ENCODE results near the gene MSLN.
"Not testable (repeated sequence)": the region's sequence is repeated elsewhere in the genome, so short reads cannot be mapped to it uniquely, and the experiment has no call there.

MSLN gene

DNA sequence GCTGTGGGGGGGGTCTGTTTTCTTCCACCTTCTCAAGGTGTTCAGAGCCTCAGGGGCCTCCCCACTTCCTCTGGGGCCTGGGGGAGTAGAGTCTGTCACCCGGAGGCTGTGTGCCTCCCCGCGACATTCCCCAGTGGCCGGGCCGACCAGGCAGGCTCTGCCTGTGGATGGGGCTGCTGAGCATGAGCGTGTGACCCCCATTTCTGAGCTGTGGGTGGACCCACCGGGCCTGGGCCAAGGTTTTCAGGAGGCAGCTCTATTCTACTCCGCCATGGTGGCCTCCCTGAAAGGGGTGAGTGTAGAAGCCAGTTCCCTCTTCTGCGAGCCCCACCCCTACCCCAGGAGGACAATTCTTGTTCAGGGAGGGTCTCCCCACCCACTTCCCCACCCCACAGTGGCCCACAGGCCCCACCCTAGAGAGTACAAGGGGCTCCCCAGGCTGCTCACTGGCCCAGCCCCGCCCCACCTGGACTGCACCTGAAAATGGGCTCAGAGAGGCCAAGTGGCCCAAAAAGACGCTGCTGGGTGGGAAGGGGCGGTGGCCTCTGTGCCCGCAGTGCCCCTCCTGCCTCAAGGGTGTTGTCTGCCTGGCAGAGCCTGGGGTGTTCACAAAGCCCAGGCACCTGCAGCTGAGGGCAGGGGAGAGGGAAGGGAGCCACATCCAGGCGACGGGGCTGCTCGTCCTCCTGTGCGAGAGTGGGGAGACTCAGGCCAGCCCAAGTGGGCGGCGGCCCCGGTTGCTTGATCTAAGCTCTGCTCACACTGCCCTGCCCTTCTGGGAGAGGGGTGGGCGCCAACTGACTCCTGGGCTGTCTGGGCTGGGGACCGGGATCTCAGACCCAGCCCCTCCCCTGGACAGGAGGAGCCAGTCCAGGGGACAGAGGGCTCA is 1.3 kb downstream of the MSLN start:
- no peak for DNase-seq

DNA sequence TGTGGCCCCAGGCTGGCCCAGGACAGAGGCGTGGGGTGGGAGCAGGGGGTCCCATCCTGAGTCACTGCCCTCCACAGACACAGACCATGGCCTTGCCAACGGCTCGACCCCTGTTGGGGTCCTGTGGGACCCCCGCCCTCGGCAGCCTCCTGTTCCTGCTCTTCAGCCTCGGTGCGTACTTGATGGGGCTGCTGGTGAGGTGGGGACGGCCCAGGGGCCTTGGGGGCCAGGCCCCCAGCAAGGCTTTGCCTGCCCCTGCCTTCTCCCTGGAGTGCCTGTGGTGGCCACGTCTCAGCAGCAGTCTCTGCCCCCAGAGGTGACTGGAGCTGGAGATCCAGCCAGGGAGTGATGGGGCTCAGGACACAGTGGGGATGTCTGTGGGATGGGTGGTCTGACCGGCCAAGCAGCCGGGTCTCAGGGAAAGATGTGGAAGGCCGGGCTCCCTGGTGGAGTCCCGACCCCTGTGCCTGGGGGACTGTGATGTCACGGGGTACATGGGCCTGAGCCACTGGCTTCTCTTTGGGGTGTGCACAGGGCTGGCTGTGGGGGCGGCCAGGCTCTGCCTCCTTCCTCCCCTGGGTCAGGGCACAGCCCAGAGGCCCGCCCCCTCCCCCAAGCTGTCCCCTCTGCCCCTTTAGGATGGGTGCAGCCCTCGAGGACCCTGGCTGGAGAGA is 2.2 kb downstream of the MSLN start:
- DNase-seq: no peak

DNA sequence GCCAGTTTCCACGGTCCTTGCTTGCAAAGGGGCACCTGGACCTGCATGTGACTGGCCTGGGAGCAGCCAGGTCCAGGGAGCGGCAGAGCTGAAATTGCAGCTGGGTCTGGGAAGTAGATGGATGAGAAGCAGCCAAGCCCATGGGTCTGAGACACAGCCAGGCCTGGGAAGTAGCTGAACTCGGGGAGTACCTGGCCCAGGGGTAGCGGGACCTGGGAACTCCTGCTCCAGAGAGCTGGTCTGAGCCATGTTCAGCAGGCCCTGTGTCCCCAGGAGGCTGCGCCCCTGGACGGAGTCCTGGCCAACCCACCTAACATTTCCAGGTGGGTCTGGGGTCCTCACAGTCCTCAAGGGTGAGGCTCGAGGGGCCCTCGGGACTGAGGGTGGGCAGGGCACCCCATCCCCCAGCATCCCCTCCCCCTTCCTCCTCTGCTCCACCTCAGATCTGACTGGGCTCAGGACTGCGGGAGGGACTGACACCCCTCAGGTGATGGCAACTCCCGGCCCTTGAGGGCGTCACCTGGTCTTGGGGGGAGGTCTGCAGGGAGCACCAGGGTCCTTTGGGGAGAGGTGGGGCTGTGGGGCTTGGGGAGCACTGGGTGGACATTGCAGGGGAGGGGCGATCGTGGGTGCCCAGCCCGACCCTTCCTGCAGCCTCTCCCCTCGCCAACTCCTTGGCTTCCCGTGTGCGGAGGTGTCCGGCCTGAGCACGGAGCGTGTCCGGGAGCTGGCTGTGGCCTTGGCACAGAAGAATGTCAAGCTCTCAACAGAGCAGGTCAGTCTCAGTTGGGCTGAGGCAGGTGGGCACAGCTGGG is 3.0 kb downstream of the MSLN start:
- DNase-seq: no peak

DNA sequence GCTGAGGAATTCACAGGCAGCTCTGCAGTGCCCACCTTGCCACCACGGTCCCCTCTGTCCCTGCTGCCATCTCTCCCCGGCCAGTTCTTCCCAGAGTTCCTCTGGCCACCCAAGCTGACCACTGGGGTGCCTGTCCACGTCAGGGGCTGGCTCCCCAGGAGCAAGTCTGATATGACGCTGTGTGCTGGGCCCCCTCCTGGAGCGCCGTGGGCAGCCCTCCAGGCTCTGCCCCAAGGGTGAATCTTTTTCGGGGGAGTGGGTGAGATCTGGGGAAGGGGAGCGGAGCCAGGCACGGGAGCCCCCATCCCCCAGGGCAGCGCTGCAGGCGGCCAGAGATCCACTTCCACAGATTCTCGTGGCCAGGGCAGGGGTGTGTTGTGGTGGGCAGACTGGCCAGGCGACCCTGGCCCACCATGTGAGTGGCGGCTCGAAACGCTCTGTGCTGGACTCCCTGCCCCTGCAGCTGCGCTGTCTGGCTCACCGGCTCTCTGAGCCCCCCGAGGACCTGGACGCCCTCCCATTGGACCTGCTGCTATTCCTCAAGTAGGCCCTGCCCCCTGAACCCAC is 3.7 kb downstream of the MSLN start:
- DNase-seq: no peak

DNA sequence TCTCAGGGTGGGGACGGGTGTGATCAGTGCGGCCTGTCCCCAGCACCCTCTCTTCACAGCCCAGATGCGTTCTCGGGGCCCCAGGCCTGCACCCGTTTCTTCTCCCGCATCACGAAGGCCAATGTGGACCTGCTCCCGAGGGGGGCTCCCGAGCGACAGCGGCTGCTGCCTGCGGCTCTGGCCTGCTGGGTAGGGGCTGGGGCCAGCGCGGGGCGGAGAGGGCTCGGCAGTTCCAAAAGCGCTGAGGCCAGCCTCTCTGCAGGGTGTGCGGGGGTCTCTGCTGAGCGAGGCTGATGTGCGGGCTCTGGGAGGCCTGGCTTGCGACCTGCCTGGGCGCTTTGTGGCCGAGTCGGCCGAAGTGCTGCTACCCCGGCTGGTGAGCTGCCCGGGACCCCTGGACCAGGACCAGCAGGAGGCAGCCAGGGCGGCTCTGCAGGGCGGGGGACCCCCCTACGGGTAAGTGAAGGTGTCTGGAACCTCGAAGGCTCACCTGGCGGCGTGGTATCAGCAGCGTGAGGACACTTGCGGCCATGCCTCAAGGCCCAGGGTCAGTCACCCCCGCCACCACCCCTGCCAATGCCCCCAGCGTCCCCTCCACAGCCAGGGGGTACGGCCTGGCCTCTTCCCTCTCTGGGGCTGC is 4.4 kb downstream of the MSLN start:
- DNase-seq: no peak

DNA sequence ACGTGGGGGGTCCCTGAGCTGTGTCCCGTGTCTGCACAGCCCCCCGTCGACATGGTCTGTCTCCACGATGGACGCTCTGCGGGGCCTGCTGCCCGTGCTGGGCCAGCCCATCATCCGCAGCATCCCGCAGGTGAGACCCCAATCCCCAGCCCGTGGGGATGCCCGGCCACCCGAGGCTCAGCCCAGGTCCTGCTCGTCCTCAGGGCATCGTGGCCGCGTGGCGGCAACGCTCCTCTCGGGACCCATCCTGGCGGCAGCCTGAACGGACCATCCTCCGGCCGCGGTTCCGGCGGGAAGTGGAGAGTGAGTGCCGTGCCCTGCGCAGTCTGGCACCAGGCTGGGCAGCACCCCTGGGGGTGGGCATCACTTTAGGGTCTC is 4.9 kb downstream of the MSLN start:
- no peak for DNase-seq

DNA sequence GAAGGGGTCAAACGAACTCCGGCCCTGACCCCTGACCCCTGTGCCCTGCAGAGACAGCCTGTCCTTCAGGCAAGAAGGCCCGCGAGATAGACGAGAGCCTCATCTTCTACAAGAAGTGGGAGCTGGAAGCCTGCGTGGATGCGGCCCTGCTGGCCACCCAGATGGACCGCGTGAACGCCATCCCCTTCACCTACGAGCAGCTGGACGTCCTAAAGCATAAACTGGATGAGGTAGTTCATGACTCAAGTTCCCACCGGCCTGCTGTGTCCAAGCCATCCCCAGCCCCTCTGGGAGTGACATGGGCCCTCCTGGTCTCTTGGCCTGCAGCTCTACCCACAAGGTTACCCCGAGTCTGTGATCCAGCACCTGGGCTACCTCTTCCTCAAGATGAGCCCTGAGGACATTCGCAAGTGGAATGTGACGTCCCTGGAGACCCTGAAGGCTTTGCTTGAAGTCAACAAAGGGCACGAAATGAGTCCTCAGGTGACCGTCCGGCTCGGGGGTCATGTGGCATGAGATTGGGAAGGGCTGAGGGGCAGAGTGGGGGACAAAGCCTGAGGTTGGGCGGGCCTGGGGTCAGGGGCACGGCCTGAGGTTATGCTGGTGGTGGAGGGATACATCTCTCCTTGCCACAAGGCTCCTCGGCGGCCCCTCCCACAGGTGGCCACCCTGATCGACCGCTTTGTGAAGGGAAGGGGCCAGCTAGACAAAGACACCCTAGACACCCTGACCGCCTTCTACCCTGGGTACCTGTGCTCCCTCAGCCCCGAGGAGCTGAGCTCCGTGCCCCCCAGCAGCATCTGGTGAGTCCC is 5.7 kb downstream of the MSLN start:
- no peak for DNase-seq

DNA sequence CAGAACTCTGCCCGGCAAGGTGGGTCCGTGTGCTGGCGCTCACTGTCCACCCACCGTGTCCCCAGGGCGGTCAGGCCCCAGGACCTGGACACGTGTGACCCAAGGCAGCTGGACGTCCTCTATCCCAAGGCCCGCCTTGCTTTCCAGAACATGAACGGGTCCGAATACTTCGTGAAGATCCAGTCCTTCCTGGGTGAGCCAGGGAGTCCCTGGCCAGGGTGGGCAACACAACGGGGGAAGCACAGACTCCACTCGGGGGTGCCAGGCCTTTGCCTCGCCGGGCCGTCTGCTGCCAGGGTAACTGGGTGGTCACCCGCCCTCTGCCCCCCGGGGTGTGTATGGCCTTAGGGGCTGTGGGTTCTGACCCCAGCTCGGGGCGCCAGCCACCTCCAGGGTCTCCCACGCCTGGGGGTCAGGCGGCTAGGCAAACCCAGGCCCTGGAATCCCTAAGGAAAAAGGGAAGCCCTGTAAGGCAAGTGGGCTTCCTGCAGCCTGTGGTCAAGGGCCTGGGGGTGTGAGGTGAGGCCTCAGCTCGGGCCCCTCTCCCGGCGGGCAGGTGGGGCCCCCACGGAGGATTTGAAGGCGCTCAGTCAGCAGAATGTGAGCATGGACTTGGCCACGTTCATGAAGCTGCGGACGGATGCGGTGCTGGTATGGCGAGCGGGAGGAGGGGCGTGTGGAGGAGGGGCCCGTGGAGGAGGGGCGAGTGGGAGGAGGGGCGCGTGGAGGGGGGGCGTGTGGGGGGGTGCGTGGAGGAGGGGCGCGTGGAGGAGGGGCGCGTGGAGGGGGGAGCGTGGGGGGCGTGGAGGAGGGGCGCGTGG is 6.5 kb downstream of the MSLN start:
- DNase-seq: no peak

DNA sequence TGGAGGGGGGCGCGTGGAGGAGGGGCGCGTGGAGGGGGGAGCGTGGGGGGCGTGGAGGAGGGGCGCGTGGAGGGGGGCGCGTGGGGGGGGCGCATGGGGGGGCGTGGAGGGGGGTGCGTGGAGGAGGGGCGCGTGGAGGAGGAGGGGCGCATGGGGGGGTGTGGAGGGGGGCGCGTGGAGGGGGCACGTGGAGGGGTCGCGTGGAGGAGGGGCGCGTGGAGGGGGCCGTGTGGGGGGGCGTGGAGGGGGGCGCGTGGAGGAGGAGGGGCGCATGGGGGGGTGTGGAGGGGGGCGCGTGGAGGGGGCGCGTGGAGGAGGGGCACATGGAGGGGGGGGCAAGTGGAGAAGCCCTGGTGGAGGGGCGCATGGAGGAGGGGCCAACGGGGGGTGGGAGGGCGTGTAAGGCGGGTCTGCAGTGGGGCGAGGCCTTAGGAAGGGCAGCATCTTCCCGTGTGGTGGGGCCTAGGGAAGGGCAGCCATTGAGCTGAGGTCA is 7.3 kb downstream of the MSLN start:
- no peak for DNase-seq

DNA sequence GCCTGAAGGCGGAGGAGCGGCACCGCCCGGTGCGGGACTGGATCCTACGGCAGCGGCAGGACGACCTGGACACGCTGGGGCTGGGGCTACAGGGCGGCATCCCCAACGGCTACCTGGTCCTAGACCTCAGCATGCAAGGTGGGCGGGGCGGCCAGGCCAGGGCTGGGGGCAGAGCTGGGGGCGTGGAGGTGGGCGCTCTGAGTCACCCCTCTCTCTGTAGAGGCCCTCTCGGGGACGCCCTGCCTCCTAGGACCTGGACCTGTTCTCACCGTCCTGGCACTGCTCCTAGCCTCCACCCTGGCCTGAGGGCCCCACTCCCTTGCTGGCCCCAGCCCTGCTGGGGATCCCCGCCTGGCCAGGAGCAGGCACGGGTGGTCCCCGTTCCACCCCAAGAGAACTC is 7.9 kb downstream of the MSLN start:
- no peak for DNase-seq

DNA sequence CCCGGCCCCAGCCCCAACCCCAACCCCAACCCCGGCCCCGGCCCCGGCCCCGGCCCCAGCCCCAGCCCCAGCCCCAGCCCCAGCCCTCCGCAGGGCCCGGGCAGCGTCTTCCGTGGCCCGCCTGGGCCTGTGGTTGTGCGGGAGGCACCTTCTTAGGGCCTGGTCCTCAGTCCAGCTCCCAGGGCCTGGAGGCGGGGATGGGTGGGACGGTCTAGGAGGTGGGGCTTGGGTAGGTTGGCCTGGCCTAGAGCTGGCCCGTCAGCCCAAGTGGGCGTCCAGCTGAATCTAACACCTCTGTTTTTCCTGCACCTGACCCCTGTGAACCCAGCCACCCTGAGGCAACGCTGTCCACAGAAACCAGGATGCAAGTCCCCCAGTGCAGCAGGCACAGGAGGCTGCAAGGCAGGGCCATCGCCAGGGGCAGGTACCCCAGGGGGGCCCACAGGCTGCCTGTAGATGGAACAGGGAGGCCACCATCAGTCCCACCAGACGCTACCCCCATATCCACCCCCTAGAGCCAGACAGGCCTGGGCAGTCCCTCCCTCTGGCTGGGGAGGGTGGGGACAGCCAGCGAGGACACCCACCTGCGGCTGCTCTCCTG is 8.8 kb downstream of the MSLN start:
- DNase-seq: no peak

DNA sequence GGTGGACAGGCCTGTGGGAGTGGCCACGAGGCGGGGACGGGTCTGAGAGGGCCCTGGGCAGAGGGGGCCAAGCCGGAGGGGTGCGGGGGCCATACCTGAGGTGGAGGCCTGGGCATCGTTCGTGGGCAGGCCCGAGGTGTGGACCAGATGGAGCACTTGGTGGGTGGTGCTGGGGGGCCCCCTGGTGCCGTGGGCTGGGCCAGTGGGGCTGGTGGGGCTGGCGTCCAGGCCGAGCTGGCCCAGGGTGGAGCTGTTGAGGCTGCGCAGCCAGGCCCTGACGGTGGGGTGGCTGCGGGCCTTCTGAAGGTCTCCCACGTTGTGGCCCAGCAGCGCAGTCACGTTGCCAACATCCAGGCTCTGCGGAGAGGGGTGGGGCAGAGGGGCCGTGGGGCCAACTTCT is 9.4 kb downstream of the MSLN start:
- DNase-seq: no peak

DNA sequence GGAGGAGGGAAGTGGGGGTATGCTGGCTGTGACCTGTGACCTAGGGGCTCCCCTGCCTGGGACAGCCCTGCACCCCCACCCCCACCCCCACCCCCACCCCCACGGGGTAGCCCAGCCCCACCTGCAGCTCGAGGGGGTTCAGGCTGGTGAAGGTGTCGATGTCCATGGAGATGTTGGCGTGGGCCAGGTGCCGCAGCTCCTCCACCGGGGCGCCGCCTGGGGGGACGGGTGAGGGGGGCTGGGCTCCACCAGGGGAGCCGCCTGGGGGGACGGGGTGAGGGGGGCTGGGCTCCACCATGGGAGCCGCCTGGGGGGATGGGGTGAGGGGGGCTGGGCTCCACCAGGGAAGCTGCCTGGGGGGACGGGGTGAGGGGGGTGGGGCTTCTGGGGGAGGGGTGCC is 9.9 kb downstream of the MSLN start:
- no peak for DNase-seq

DNA sequence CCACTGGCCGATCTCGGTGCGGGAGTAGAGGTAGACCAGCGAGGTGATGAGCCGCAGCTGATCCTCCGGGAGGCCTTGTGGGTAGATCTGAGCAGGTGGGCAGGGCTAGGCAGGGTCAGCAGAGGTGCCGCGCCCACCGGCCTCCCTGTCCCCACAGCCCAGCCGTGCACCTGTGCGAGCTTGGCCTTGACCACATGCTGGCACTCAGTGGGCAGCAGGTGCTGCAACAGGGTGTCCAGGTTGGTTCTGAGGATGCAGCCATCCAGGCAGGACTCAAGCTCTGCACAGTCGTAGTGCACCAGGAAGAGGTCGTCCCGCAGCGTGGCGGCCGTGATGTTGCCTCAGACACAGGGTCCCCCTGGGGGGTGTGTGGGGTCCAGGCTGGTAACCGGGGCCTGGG is 12.4 kb downstream of the MSLN start:
- DNase-seq: no peak

DNA sequence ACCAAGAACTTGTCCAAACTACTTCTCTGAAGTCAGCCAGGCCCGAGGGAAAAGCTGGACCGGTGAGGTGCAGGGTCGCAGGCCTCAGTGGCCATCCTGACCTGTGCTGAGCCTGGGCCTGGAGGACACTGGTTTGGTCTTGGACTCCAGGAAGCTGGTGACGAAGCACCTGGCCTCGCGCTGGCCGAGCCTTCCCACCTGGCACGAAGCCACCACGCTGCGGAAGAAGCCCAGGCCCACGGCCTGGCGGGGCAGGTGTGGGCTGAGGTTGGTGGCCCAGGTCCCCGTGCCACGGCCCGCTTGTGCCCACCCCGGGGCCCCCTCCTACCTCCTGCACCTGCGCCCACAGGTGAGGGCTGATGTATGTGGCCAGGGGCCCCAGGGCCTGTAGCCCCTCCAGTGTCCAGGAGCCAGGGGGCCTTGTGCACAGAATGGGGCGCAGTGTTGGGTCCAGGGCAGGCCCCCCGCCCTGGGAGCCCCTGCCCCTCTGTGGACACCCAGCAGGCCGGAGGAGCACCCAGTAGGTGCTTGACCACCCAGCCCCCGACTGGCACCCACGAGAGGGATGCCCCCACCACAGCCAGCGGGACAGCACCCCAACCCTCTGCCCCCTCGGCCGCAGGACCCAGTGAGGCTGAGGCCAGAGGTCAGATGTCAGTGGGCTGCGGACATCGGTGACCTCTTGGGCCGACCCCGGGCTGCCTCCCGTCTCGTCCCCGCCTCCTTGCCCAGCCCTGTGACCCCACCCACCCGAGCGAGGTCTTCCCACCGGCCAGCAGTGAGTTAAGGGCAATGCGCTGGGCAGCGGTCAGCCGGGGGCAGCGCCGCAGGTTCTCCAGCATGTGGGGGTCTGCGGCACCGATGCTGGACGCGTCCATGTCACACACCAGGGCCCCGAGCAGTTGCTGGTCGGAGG is 13.8 kb downstream of the MSLN start:
- no peak for DNase-seq

DNA sequence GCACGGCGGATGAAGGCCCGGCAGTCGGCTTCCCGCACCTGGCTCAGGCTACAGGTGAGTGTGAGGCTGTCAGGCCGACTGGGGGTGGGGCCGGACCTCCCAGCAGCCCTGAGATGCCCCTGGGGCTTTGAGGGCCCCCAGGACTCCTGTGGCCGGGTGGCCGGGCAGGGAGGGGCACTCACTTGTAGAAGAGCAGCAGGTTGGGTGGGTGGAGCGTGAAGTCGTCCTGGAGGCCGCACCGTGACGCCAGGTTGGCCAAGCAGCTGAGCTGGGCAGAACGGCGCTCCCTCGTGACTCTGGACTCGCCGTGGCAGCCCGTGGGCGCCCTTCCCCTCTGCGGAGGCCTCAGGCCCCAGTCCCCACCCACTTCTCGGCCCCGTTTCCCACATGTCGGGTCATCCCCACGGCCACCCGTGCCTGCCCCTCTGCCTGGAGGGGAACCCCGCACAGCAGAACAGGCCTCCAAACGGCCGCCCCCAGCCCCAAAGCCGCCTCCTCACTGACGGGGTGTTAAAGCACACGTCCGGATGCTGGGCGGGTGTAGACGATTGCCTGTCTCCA is 14.8 kb downstream of the MSLN start:
- DNase-seq: no peak

DNA sequence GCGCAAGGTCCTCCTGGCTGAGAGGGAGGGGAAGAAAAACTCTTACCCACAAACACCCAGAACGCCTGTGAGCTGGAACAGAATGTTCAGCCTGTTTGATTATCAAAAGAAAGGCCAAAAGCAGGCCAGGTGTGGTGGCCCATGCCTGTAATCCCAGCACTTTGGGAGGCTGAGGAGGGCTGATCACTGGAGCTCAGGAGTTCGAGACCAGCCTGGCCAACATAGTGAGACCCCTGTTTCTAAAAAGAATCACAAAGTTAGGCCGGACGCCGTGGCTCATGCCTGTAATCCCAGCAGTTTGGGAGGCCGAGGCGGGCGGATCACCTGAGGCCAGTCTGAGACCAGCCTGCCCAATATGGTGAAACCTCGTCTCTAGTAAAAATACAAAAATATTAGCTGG is 15.8 kb downstream of the MSLN start:
- not testable (repeated sequence) for DNase-seq

DNA sequence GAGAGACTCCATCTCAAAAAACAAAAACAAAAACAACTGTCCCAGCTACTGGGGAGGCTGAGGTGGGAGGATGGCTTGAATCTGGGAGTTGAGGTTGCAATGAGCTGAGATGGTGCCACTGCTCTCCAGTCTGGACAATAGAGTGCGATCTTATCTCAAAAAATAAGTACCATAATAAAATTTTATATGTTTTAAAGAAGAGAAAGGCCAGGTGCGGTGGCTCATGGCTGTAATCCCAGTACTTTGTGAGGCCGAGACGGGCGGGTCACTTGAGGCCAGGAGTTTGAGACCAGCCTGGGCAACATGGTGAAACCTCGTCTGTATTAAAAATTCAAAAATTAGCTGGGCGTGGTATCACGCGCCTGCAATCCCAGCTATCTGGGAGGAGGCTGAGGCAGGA is 16.3 kb downstream of the MSLN start:
- no peak for DNase-seq

DNA sequence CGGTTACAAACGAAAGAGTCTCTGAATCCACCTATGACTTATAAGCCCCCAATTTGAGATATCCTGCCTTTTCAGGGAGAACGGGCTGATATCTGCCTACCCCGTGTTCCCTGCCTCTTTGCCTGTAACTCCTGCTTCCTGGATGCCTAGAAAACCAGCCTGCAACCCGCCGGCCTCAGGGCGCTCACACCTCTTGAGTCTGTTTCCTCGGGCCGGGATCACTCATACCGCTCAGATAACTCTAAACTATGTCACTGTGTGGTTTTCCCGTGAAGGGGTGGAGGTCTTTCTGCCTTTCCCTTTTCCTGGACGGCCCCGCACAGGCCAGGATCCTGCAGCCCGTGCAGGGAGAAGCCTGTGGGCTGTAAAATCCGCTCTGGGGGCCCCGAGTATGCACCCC is 17.3 kb downstream of the MSLN start:
- no peak for DNase-seq
